Cortex of kidney (tissue), 1 donor: ENCODE results near the gene PTPN5.

Experiments used
- DNase-seq: peaks from one replicate; lab custom pipeline; 2025; lab: John Stamatoyannopoulos, UW

The PTPN5 gene

DNA sequence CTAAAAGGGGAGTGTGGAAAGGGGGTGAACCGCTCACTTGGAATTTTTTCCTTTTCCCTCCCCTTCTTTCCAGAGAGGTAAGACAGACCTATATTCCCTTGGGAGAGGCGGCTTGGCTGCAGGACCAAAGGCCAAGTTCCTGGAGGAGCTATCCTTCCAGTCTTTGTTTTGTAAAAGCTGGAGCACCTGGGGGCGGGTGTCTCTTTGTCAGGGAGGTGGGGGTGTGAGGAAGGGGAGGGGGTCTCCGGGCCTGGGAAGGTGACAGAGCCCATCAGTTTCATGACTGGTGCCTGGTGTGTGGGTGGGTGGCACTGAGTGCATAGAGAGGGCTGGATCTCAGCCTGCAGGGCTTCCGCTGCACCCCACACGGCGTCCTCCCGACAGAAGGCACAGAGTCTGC, 18.5 kb downstream of the PTPN5 start:
- no peak for DNase-seq

DNA sequence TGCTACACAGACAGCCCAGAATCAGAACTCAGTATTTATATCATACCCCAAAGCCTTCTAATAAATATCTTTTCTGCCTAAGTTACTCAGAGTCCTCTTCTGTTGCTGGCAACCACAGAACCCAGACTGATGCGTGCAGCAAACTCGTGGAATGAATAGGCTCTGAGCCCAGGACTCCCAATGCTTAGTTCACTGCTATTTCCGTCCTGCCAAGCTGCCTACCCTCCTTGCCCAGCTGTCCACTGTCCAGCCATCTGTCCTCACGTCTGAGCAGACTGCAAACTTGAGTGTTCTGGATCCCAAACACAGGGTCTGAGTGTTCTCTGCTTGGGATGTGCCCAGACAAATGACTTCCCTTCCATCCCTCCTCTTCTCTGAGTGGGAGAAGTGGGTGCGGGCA, 19.4 kb downstream of the PTPN5 start:
- no peak for DNase-seq

DNA sequence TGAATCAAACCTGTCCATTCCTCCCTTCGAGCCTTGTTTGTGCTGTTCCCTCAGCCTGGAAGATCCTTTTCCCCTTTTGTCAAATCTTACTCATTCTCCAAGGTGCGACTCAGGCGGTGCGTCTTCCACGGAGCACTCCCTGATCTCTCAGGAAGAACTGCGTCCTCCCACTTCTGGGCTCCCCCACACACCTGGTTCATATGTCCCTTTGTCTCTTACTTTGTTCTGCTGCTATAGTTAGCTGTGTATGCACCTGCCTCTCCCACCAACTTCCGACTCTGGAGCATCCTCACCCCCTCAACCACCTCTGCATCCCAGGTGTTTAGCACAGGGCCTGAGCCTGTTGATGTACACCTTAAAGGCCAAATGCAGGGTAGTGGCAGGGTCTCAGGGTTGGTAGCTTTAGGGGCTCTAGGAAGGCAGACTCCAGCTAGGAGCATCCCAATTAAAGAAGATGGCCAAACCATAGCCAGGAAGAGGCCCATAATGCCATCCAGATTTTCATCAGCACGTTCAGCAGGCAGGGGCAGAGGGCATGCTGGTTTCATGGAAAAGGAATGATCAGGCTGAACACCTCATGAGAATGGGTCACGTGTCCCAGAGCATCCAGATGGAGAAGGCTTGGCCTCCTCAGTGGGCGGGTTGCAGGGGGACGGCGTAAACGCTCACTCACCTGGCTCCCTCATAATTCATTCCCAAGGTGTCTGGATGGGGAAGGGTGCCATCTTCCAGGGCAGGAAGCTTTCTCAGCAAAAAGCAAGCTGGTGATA, 20.1 kb downstream of the PTPN5 start:
- DNase-seq, result no peak

DNA sequence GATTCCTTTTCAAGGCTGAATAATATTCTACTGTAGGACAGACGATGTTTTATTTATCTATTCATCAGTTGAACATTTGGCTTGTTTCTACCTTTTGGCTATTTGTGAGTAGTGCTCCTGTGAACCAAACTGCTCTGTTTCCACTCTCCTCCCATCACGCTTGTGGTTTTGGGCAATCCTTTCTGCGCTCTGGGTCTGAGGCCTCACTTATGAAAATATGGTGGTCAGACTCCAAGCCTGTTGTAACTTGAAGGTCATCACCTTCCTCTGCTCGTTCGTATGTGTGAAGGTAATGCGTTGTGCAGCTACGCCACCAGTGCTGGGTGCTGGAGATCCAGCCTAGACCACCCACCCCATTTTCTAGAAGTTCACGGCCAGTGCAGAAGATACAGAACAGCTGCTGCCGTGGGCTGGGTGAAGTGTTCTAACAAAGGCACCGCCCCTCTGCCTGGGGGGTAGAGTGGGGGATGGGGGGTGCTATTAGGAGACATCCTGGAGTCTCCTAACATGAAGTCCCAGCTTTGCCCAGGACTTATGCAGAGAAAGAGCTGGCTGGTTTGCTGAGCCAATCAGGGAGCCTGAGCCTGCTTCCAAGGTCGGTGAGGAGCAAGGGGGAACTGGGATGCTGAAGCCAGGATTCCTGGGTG, 21.0 kb downstream of the PTPN5 start:
- DNase-seq, result no peak

DNA sequence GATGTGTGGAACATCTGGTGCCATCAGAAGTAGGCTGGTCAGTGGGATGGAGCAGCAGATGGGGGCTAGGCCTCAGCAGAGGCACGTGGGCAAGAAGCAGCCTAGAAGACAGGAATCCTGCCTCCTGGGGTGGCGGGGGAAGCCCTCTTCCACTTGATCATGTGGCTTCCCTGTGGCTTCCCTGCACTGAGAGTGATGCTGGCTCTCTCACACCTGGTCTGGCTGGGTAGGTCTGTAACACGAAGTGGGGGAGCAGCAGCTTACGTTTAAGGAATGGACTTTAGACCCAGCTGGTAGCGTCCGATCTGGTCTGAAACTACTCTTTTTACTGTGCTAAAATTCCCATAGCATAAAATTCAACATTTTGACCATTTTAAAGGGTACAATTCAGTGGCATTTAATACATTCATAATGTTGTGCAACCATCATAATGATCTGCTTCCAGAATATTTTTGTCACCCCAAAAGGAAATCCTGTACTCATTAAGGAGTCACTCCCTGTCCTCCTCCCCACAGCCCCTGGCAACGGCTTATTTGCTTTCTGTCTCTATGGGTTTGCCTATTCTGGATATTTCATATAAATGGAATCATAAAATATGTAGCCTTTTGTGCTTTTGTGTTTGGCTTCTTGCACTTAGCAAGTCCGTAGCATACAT, 21.7 kb downstream of the PTPN5 start:
- DNase-seq, result no peak

DNA sequence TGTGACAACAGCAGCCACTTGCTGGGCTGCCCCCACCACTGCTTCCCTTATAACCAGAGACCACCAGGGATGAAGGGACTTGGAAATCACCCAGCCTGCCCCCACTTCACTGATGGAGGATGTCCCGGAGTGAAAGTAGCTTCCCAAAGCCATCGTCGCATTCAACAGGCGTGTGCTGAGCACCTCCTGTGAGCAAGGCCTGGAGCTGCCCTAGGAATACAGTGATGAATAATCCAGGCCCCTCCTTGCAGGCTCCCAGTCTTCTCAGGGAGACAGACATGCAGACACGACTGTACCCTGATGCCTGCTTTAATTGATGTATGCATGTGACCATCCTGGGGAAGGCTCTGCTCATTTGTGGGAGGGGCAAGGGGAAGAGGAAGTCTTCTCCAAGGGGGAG, 22.6 kb downstream of the PTPN5 start:
- DNase-seq, result no peak

DNA sequence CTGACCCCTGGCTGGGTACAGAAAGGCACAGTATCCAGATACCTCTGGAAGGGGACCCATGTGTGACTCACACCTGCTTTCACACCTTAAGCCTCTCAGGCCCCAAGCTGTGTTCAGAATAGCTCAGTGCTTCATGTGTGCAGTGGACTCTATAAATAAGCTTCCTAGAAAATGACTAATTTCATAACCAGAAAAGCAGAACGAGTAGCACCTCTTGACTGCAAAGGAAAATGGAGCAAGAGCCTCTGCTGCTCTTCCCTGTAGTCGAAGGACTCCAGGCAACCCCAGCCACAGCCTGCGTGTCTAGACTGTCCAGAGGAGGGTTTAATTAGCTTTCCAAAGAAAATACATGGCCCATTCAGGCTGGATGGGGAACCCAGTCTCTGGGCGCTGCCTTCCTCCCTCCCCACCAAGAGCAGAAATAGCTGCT, 23.1 kb downstream of the PTPN5 start:
- no peak for DNase-seq

DNA sequence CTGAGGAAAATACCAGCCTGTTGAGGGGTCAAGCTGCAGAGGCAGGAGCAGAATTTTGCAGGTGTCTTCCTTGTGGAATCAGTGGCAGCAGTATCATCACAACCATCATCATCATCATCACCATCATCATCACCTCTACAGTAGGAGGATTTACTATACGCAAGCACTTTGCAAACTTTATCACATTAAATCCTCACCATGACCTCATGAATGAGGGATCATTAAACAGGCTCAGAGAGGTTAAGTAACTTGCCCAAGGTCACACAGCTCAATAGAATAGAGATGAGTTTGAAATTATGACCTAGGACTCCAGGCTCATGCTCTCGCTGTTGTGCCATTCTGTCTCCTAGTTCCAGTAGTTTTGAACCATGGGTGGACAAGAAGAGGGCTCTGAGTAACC, 25.6 kb downstream of the PTPN5 start:
- no peak for DNase-seq

DNA sequence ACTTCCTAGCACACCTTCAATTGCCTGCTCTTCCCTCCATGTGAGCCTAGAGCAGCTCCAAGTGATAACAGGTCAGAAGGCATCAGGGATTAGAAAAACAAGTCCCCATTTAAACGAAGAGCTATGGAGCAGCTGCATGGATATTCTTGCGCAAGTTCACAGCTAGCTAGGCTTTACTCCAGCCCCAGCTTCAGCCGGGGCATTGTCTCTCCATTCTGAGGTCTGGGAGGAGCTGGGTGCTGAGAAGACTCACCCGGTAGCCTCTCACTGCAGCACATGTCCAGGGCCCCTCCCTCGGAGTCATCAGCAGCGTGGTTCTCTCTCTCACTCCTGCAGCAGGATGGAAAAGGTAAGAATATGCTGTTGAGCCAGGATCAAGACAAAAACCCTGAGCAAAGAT, 26.0 kb downstream of the PTPN5 start:
- DNase-seq, result no peak

DNA sequence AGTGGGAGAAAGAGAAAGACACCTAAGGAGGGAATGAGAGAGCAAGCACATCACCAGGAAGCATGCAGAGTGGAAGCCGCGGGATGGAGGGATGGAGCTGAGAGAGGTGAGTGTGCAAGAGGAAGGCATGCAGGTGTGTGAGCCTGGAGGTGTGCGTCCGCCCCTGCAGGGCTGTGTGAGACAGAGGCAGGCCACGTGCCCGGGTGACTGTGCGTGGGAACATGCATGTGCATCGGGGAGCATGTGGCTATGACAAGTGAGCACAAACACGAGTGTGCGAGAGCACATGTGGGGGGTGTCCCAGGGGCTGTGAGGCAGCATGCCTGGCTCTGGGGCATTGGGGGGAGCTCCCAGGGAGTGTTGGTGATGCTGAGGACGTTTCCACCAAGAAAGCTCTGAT, 29.9 kb downstream of the PTPN5 start:
- DNase-seq, result no peak

DNA sequence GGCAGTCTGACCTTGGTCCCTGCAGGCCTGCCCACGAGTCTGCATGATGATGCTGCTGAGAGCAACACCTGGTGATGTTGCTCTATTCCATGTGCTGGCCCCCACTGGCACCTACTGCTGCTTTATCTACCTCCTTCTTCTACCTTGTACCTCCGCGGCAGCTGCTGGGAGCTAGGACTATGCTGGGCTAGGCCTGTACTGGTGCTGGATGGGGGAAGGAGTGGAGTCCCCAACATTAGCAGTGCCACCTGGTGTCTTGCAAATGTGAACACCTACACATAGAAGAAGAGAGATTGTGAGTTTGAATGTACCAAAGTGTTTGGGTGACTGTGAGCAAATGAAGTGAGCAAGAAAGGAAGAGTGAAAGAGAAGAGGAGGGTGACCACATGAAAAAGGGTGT, 30.5 kb downstream of the PTPN5 start:
- DNase-seq, result no peak

DNA sequence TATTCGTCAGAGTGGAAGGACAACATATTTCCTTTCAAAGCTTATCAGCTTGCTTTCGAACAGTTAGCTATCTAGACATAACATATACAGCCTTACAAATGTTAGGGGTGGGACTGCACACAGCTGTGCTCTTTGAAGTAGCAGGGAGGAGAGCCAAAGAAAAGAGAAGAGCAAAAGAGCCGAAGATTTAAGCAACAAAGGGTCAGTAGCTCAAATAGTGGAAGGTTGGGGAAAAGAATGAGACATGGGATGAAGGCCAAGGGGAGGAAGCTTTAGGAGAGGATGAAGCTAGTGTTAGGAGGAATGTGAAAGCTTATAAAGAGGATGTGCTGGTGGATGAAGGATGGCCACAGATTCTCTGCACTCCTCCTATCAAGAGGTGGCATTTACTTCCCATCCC, 33.8 kb downstream of the PTPN5 start:
- DNase-seq, result no peak

DNA sequence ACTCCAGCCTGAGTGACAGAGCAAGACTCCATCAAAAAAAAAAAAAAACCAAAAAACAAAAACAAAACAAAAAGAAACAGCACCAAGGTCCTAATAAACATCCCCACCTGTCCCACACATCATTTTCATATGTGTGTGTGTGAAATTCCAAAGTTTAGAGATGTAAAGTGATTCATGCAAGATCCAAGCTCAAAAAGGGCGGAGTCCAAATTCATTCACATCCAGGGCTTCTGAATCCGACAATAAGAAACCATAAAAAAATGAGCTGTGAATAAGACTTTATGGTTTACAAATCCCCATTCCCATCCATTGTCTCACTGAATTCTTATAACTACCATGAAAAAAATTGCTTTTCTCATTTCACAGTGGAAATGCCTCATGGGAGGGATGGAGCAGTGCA, 34.7 kb downstream of the PTPN5 start:
- no peak for DNase-seq

DNA sequence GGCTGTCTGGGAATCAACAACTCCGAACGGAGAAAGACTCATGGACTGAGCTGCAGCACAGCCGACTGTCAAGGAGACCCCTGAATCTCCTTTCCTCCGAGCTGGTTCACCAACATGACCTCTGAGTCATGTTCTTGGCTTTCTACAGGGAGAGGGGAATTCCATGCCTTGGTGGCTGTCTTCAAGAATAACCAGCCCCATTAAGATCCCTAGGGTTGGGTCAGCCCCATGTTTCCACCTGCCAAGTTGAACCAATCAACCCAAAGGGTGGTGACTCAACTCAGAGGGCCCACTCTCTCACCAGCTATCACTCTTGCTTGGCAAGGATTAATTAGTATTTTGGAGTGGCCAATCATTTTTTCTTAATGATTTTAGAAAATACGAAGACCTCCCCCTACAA, 37.3 kb downstream of the PTPN5 start:
- no peak for DNase-seq

DNA sequence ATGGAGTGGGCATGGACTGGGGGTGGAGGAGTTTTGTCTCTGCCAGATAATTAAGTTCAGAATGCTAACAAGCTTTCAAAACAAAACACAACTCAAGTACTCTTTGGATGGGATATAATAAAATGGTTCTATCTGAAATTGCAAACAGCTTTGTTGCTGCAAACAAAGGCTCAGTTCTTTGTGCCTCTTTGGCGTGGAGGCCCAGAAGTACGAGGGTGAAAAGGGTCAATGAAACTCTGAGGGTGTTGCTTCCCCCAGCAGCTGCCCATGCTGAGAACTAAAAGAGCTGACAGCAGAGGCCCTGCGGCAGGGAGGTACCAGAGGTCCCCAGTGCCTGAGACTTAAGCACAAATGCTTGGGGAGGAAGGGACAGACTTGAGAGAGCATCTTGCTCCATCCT, 39.1 kb downstream of the PTPN5 start:
- DNase-seq, result no peak

DNA sequence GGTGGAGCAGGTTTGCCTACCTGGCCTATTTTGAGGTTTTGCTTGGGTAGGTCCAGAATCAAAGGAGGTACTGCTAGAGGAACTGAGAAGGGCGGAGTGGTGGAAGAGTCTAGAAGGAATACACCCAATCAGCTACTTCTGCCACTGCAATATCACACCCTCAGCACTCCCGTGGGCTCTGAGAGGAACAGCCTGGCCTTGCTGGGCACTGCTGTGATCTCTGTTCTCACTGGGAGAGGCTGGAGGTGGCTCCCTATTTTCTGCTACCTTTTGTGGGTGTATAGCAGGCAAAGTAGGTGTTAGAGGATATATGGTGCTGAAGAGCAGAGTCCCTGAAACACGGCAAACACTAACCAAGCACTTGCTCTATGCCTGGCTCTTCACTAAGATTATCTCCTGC, 40.7 kb downstream of the PTPN5 start:
- no peak for DNase-seq

DNA sequence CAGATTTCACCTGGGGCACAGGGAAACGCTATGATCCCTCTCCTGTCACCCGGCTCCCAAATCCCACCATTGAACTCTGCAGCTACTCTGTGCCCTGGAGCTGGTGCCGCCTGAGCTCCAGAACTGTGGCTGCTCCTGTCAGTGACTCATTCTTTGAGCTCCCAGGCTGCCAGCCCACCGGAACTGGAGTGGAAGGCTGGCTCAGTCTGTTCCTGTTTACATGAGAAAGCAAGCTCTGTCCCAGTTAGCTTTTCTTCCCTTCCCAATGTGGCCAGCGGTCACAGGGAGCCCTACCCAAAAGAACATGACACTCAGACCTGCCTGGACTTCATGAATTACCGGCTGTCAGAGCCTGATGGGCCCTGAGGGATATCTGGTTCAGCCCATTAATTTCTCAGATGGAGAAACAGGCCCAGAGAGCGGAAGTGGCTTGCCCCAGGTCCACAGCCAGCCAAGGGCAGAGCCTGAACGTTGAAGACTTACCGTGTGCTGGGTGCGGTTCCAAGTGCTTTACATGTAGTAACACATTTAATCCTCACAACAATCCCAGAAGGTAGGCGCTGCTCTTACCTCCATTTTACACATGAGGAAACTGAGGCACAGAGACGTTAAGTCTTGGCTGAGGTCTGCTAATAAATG, 41.8 kb downstream of the PTPN5 start:
- no peak for DNase-seq

DNA sequence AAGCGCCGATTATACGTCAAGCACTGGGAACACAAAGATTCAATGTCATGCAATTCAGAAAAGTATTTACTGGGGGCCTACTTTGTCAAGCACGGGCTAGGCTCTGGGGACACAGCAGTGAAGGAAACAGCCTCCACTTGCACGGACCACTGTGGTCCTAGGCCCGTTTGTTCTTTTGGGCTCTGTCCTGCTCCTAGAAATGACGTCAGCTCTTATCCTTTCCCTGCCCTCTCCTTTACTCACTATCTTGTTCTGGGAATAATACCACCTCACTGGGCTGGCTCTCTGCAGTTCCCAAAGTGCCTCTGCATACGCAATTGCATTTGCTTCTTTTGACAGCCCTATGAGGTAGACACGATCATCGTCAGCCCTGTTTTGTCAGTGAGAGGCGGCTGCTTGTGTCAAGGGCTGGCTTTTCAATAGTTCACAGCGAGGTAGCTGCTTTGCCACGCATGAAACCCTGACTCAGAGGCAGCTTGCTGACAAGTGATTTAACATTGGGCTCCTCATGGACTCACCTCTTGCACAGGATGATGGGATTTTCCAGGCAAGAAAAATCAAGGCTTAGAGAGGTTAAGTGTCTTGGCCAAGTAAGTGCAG, 42.7 kb downstream of the PTPN5 start:
- no peak for DNase-seq

DNA sequence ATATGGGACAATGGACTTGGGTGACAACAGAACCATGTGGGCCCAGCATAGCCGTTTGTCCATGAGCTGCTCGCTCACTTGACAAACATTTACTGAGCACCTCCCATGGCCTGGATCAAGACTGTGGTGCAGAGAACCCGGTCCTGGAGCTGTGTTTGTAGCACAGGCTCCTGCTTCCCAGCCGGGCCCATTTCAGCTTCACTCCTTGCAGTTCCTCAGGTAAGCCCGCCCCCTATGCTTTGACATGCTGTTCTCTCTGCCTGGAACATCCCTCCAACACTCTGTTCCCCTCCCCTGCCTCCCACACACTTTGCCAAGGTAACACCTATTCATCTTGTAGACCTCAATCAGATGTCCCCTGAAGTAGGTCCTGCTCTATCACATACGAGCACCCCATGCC, 46.3 kb downstream of the PTPN5 start:
- no peak for DNase-seq

DNA sequence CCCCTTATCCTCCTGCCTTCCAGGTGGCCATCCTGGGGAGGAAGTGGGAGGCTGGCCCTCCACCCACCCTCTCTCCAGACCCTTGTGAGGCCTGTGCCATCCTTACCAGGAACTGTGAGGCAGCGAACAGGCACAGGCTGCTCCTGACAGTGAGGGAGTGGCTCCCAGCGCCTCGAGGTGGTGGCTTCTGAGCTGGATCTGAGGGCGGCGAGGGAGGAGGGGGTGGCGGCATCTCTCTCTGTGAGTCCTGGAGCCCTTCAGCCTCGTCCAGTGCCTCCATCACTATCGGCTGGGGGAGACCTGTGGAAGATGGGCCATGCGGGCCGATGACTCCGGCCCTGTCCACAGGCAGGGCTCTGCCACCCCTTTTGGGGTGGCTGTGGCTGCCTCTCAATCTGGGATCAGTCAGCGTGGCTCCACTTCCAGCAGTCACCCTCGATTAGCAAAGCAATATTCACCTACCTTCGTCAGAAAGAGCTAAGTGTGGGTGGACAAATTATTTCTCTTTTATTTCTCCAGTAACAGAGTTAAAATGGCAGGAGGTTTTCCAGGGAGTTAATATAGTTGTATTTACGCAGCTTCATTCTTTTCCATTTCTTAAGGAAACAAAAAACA, 47.6 kb downstream of the PTPN5 start:
- no peak for DNase-seq

DNA sequence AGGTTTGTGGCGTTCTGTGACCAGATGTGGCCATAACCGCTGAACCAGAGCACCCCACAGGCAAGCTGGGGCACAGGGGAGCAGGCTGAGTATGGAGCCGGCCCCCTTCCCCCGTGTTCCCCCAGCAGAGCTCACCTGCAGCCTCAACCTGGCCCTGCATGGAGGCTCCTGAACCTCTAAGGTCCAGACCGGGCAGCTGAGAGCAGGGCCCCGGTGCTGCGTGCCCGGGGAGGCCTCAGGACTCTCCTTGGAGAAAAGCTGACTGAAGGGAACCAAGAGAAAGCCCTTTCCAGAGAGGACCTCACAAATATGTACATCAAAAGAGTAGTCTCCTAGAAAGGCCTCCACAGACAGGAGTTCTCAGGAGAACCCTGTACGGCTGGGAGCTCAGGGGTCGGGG, 48.2 kb downstream of the PTPN5 start:
- no peak for DNase-seq

DNA sequence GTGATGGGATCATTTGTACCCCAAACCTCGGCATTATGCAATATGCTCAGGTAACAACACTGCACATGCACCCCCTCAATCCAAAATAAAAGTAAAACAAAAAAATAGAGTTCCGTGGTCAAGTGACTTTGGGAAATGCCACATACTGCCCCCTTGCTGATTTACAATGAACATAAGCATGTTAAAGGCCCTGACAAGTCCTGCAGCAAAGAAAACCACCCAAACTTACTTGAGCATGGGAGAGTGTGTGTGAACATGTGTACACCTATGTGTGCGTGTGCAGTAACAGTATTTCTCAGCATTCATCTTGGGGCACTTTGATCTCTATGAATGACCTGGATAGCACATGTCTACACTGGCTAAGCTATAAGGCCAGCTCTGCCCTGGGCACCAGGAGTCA, 49.8 kb downstream of the PTPN5 start:
- DNase-seq, result no peak
